HG02610 (cell line): ENCODE data around the gene PPFIA1.

Source experiments
- ATAC-seq: cut with Tn5 transposase; IDR thresholded peaks from one replicate; pipeline ENCODE4 v1.9.1; 2021; ENCODE audit warnings: mild to moderate bottlenecking, moderate library complexity; ENCODE audit not compliant: unreplicated experiment

The PPFIA1 gene

DNA sequence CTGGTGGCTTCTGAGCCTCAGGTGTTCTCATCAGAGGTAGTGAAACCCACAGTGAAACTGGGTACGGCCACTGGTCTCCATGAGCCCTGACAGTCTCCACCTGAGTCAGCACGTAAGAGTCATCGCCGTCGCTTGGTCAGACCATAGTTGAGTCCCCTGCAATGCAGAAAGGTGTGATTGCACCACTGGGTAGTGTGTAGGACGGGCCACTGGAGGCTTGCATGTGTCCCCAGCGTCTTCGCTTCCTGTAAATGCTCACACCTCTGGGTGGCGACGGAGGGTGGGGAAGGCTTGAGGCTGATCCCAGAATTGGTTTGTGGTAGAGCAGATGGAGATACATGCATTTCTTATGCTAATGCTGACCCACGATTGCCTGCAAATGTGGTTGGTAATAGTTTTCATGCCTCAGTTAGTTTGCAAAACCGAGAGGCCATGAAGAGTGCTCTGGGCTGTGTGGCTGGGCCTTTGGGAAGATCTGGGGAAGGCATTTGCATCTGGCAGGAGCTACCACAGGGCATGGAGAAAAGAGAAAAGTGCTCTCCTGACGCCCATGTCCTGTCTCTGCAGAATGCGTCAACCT lies 154.4 kb downstream of the PPFIA1 start:
- ATAC-seq: no peak

DNA sequence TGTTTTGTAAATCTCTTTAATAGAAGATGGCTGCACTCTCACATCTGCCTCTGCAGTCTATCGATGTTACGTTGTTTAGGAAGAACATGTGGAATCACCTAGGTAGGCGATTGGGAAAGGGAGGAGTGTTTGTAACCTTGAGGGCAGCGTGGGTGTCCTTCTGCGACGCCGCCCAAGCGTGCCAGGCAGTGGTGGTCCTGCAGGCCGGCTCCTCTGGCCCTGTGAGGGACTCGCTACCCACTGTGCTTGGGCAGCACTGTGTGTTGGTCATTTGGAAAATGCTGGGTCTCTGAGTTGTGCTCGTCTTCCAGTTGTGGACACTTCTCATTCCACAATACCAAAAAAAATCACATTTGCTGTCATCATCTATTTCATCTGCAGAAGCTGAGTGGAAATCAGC lies 156.9 kb downstream of the PPFIA1 start:
- no peak for ATAC-seq

DNA sequence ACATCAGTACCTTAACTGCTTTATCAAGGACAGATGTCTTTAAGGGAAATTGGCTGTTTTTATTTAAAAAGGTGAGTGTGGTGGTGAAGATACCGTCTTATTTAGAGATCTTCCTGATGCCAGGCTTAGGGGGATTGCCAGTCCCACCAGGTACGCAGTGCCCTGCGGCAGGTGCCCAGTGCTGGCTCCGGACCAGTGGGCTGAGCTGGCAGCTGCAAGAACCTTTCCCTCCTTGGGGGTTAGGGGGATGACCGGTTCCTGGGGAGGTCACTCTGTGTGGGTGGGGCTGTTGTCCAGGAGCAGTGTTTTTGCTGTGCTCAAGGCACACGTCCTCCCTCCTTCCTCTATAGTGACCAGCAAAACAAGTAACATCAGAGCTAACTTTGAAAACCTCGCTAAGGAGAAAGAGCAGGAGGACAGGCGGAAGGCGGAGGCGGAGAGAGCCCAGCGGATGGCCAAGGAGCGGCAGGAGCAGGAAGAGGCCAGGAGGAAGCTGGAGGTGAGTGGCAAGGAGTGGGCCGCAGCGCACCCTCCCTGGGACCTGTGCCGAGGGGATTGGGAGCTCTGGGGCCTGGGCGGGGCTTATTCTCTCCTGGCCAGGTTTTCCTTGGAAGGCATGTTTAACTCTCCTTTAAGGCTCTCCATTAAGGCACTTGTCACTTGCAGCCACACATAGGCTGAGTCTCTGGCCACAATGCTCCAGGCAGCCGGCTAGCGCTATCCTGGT lies 158.4 kb downstream of the PPFIA1 start:
- ATAC-seq: no peak

DNA sequence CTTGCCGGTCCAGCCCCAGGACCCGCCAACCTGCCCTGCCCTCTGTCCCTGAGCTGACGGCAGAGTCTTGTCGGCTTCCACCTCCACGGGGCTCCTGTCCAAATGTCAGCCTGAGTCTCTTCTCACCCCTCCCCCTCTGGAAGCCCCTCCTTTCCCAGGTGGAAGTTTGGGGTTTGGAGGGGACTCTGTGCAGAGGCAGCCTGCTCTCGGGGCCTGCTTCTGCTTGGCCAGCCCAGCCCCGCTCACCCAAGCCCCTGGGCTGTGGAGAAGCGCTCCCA lies 158.9 kb downstream of the PPFIA1 start:
- no peak for ATAC-seq

DNA sequence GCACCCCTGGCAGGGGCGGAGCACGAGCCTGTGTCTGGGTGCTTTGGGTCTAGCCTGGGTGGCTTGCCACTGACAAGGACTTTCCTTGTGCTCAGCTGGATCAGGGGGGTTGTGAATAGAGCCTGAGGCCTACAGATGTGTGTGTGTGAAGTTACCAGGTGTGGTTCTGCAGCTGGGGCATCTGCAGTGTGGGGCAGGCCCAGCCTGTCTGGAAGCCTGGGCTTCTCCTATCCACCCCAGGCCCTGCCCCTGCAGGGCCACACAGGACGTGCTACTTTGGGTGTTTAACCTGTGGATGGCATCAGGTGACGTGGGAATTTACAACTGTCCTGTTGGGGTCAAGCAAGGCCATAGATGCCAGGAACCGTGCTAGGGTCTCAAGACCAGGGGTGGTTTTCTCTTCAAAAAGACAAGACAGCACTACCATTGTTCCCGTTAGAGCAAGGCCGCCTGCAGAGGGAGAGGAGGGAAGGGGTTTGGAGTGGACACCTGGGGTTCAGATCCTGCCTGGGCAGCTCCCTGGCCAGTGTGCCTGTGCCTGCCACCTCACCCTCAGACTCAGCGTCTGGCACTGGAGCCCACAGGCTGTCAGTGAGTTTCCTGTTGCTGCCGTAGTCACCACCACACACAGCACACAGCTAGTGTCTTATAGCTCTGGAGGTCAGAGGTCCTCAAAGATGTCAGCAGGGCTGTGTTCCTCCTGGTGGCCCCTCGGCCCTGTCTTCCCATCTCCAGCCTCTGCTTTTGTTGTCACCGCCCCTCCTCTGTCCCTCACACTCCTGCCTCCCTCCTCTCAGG lies 159.4 kb downstream of the PPFIA1 start:
- no peak for ATAC-seq

DNA sequence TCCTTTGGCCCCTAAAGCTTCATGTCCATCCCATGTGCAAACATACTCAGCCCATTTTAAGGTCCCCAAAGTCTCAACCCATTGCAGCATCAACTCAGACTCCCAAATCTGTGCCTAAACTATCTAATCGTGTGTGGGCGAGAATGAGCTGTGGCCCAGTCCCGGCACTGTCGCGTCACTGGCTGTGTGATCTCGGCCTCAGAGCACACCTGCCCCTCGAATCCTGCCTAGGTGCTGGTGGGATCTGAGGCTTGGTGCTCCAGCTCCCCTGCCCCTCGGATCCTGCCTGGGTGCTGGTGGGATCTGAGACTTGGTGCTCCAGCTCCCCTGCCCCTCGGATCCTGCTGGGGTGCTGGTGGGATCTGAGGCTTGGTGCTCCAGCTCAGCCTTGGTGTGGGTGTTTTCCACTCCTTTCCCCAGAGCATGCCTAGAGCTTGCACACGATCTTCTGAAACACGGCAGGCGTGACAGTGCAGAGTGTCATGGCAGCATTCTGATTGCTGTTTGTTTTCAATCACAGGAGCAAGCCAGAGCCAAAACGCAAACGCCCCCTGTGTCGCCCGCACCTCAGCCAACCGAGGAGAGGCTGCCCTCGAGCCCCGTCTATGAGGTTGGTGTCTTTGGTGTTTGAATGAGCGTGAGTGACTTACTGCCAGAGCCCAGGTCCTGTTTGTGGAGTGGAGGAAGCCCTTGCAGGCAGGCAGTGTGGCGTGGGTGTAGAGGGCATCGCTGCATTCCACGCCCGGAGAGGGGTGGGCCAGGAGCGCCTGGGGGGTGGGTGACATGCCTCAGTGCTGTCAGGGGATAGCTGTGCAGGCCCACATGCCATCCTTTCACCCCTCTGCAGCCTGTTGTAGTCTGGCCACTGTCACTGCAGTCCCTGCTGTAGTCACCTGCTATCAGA lies 160.4 kb downstream of the PPFIA1 start:
- no peak for ATAC-seq

DNA sequence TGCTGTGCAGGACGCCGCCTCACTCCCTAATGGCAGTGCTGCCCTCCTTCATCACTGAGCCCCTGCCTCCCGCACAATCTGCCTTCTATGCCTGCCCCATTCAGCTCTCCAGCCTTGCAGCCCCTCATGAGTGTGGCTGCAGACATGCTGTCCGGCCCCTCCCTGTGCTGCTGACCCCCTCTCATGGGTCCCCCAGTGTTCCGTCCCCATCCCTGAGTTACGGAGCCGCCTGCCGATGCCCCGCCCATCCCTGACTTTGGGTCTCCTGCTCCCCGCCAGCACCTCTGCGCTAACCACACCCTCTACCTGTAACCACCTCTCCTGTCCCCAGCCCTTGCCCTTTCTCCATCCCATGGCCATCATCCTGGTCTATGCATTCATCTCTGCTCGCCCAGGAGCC lies 161.1 kb downstream of the PPFIA1 start:
- no peak for ATAC-seq

DNA sequence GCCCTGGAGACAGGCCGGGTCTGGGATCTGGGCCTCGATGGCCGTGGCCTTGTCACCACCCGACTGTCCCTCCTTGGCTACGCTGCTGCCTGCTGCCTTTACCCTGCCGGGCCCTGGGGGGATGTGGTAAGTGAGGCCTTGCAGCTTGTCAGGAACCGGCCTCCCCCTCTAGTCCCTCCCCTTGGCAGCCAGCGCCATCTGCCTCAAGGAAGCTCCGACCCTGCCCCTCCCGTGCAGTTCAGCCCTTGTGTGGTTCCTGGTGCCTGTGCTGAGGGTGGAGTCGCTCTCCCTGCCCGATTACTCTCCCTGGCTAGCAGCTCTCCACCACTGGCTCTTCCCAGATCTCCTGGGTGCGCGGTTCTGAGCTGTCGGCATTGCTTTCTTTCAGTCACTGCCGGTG lies 161.6 kb downstream of the PPFIA1 start:
- no peak for ATAC-seq

DNA sequence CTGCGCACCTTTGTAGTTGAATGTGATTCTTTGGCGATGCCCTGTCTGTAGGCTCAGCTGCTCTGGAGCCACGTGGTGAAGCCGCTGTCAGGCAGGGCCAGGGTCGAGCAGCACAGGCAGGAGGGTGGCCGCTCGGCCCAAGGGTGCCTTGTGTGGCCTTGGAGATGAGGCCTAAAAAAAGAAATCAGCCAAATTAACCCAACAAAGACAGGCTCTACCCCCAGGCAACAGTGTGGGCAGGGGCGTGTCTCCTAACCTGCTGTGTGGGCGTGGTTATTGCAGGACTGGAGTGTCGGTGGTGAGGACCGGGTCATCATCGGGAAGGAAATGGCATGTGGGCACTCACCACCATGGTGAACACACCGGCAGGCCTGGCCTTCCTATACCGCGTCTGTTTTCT lies 162.1 kb downstream of the PPFIA1 start:
- ATAC-seq: no peak

DNA sequence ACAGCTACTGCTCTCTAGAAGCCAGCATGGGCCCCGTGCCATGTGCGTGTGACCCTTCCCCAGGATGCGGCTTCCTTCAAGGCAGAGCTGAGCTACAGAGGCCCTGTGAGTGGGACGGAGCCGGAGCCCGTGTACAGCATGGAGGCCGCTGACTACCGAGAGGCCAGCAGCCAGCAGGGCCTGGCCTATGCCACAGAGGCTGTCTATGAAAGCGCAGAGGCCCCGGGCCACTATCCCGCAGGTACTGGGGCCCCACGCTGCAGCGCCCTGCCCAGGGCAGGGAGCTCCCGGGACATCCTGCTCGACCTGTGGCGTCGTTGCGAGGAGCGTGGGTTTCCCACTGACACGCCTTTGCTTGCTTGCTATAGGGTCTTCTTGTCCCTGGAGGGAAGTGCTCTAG lies 162.5 kb downstream of the PPFIA1 start:
- ATAC-seq: no peak

DNA sequence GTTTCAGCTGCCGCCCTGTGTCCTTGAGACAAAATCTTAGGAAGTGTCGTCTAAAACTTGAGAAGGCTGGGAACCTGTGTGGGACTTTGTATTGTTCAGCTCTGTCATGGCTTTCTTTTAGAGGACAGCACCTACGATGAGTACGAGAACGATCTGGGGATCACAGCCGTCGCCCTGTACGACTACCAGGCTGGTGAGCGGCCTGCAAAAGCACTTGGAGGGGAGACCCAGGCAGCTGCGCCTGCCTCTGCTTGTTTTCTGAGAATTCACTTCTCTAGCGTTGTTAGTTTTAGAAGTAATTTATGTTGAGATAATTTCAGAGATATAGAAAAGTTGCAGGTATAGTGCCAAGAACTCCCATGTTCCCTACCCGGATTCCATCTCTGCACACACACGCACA lies 163.0 kb downstream of the PPFIA1 start:
- no peak for ATAC-seq
